Fibroblast of the aortic adventitia (primary cell): ENCODE results near the gene PTOV1. TPM values are rescaled to one million over a fixed set of nuclear protein-coding genes. Genes with fewer than 3 reads are reported as not detected.

Experiments
- DNase-seq: peaks from one replicate; pipeline ENCODE4 v3.0.0-alpha.2; 2010; ENCODE audit warnings: low read depth
- H3K4me3 ChIP-seq: 2 replicates; pipeline ENCODE4 v1.5.1; 2011; ENCODE audit warnings: low read depth, mild to moderate bottlenecking, control low read depth, low read length, moderate library complexity
- CTCF ChIP-seq: IDR thresholded peaks from 2 replicates; pipeline ENCODE4 v1.5.1; 2011; ENCODE audit warnings: mild to moderate bottlenecking, low read length, control low read depth, inconsistent platforms; ENCODE audit not compliant: insufficient read depth
- small RNA-seq: library from RNA; depleted of rRNA; stranded (forward); fragments of <200 nt; gene quantifications from one replicate; pipeline ENCODE3, GENCODE V24; 2012
- total RNA-seq: library from RNA; depleted of rRNA; stranded (reverse); fragments of >200 nt; gene quantifications from 2 replicates; pipeline ENCODE4 v1.2.3, GENCODE V29; 2012; ENCODE audit warnings: low replicate concordance

The PTOV1 gene
- total RNA-seq, 1 donor = 46.2 TPM

GRCh38 chr19:49904136-49904535 lies 53.2 kb downstream of the PTOV1 start:
- DNase-seq = no peak
- no peak overlapping the region for H3K4me3 ChIP-seq
- TF ChIP-seq CTCF = no peak

DNA sequence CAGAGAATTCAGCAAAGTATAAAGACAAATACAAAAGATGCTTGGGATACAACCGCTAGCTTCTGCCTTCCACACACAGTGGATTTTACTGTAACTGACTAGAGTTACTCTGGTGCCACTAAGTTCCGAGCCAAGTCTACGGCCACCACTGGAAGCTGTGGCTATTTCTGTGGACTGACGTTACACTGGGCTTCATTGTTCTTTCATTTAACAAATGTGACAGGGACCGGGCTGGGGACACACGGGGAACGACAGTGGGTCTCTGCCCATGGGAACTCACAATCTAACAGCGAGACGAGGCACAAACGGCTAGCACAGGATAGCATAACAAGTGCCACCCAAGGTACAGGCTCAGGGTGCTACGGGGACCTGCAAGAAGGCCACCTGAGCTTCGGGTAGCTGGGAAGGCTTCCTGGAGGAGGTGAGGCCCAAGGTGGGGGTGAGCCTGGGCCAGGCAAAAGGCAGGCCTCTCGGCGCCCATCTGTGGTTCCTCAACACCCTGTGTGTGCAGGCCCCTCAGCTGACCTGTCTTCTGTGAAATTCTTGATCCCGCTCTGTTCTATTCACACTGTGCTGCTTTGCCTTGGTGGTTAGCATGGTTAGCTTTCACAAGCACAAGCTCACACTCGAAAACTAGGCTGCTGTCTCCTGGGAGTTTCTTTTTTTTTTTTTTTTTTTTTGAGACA lies 56.1 kb downstream of the PTOV1 start:
- no peak for DNase-seq
- no peak for TF ChIP-seq CTCF
- no peak overlapping the region for H3K4me3 ChIP-seq

GRCh38 chr19:49907745-49908446 lies 56.9 kb downstream of the PTOV1 start:
- DNase-seq = no peak
- no peak for TF ChIP-seq CTCF
- no peak overlapping the region for H3K4me3 ChIP-seq

DNA sequence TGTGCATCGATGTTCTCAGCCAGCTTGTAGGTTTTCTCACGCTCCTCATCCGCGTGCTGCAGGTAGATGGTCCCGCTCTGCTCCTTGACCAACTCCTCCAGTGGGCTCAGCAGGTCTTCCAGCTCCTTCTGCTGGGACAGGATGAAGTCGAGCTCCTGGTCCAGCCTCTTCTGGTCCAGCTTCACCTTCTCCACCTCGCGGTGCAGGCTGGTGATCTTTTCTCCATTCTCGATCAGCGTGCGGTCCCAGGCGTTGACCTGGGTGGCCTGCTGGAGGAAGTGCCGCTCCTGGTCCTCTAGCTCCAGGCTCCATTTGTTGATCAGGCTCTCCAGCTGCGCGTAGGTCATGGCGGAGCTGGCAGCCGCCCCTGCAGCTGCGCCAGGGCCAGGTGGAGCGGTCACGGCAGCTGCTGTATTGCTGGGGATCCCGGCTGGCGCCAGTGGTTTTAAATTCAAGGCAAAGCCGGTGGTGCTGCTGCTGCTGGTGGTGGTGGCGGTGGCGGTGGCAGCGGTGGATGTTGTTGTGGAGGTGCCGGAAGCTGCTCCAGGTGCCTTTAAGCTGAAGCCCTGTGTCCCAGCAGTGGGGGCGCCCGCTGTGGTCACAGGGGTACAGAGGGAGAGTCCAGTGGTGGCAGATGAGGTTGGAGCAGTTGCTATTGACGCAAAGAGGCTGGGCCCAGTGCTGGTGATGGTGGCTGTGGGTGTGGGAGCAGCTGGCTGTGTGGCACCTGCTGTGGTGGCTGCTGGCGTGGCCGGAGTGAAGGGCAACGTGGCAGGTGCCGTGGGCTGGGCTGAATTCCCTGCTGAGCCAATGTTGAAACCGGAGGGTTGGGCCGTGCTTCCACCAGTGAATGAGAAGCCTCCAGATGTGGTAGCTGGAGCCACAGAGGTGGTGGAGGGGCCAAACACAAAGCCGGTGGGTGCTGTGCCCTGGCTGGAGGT lies 57.8 kb downstream of the PTOV1 start:
- no peak for TF ChIP-seq CTCF
- no peak for DNase-seq

GRCh38 chr19:49910179-49910578 lies 59.2 kb downstream of the PTOV1 start:
- no peak for TF ChIP-seq CTCF
- DNase-seq = no peak
- H3K4me3 ChIP-seq = no peak overlapping the region

More for the DNA sequence above, 57.8 kb downstream of the PTOV1 start:
- no peak overlapping the region for H3K4me3 ChIP-seq

Small RNA genes within 50 kb of the gene (small RNA-seq; reads per million reads assigned to genes)
- not detected for gene MIR4749

Other genes with a start within 250 kb of the PTOV1 start
- gene RRAS, start 211.0 kb upstream of the PTOV1 start, total RNA-seq = 13.7 and 52.4 TPM in 2 replicates
- 16.9 and 41.1 TPM in 2 replicates for gene SCAF1, start 208.9 kb upstream of the PTOV1 start, total RNA-seq
- 33.3 and 106 TPM in 2 replicates for gene IRF3, start 185.3 kb upstream of the PTOV1 start, total RNA-seq
- gene BCL2L12, start 185.2 kb upstream of the PTOV1 start, total RNA-seq = 3.9 and 6.1 TPM in 2 replicates
- 32.5 and 164 TPM in 2 replicates for gene PRMT1, start 173.9 kb upstream of the PTOV1 start, total RNA-seq
- gene ADM5, start 161.6 kb upstream of the PTOV1 start, total RNA-seq = 0.33 and 0.63 TPM in 2 replicates
- 23.4 and 39.4 TPM in 2 replicates for gene CPT1C, start 160.0 kb upstream of the PTOV1 start, total RNA-seq
- 0.57 and 1.4 TPM in 2 replicates for gene TSKS, start 87.9 kb upstream of the PTOV1 start, total RNA-seq
- 85.6 and 115 TPM in 2 replicates for gene AP2A1, start 84.2 kb upstream of the PTOV1 start, total RNA-seq
- gene FUZ, start 37.9 kb upstream of the PTOV1 start, total RNA-seq = 23.5 and 27.5 TPM in 2 replicates
- gene MED25, start 32.9 kb upstream of the PTOV1 start, total RNA-seq = 19.4 and 21.7 TPM in 2 replicates
- gene PNKP, start 16.4 kb downstream of the PTOV1 start, total RNA-seq = 42.3 and 58.3 TPM in 2 replicates
- 14.4 and 20.6 TPM in 2 replicates for gene AKT1S1, start 26.2 kb downstream of the PTOV1 start, total RNA-seq
- gene TBC1D17, start 26.5 kb downstream of the PTOV1 start, total RNA-seq = 16.3 and 17.1 TPM in 2 replicates
- 1.1 TPM in 1 of 2 replicates, not detected in the other for gene IL4I1, start 45.7 kb downstream of the PTOV1 start, total RNA-seq
- gene ATF5, start 78.0 kb downstream of the PTOV1 start, total RNA-seq = 81.5 and 106 TPM in 2 replicates
- gene NUP62, start 78.3 kb downstream of the PTOV1 start, total RNA-seq = 11.3 and 35.4 TPM in 2 replicates
- gene SIGLEC11, start 110.0 kb downstream of the PTOV1 start, total RNA-seq = not detected in 2 replicates
- 17.3 and 30.6 TPM in 2 replicates for gene VRK3, start 174.2 kb downstream of the PTOV1 start, total RNA-seq
- gene ZNF473, start 174.8 kb downstream of the PTOV1 start, total RNA-seq = 11.0 and 14.1 TPM in 2 replicates